Measurements from ENCODE around the gene FBXL7. TPM values are rescaled to one million over a fixed set of nuclear protein-coding genes. Genes with fewer than 3 reads are reported as not detected.

Gene FBXL7
- total and polyA plus RNA-seq, 2 donors (not counting 3 experiments of a cell fraction or from before 2014, with no cell fraction given): 23.5 to 32.2 TPM

DNA sequence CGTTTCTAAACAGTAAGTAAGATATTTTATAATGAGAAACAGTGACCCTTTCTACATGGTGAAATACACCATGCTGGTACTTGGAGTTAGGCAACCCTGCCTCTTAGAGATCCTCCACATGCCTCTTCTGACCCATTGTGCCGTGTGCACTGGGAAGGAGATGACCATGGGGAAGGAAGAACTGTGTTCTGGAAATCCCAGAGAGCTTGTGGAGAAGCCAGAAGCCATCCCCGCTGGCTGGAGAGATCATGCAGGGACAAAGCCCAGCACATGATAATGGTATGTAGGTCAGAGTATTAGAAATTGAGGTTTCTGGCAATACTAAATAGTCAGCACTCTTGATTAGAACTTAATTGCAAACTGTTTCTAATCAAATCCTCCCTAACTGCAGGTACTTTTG, 307.3 kb downstream of the FBXL7 start:
- Histone ChIP-seq H3K4me2 (ENCODE audit: insufficient read depth, low read length) (no peak overlapping the region), H3K9ac (replicated peaks; ENCODE audit: extremely low read depth, insufficient read depth, low read length) (no peak overlapping the region), H3K27ac (ENCODE audit: insufficient read depth, low read depth, low read length) (no peak overlapping the region), H3K9me1 (replicated peaks; ENCODE audit: control insufficient read depth, extremely low read depth, insufficient read depth, low read length) (no peaks in the 10 kb centered on the region), H3K9me3 (replicated peaks; ENCODE audit: control insufficient read depth, insufficient read depth, low read length) (no peaks in the 10 kb centered on the region), H3K27me3 (ENCODE audit: control insufficient read depth in 2 of 2, insufficient read depth in 2 of 2, low read length in 2 of 2) (no peaks in the 10 kb centered on the region), H3K4me1 (ENCODE audit: control insufficient read depth, extremely low read depth, insufficient read depth, low read length) (peaks cover 15% of the 10 kb centered on the region), H3K79me2 (ENCODE audit: control insufficient read depth, insufficient read depth, low read length) (no peaks in the 10 kb centered on the region), H3K4me3 (replicated peaks in 1 of 3; ENCODE audit: insufficient read depth in 1 of 3, low read depth in 1 of 3, low read length in 3 of 3) (no peak overlapping the region), H3K36me3 (ENCODE audit: control insufficient read depth in 2 of 2, extremely low read depth in 1 of 2, insufficient read depth in 2 of 2, low read length in 2 of 2) (no peaks in the 10 kb centered on the region), H4K20me1 (replicated peaks; ENCODE audit: control insufficient read depth, extremely low read depth, insufficient read depth, low read length) (no peaks in the 10 kb centered on the region), H2AFZ (ENCODE audit: low read depth, low read length) (no peak overlapping the region)
- ChIA-PET POLR2A (no interaction called here), CTCF (interaction anchor here (1.2 to 4.2 kb wide), 16 partner anchors 10 to 701 kb away, joined by 3 to 79 read pairs (median 6); partner anchors contain the start of gene FBXL7)
- intact Hi-C loops (cut with micrococcal nuclease): loop anchor here (5.0 kb wide), 1 partner anchor 305 kb away; the partner anchor contains the start of gene FBXL7
- no TSS peak for BruUV-seq (replicated peaks)
- FAIRE-seq (no peak), DNase-seq (ENCODE audit: low read depth, low spot score) (no peak)
- no peak for TF ChIP-seq MYC (IDR thresholded peaks at IDR 0.05; ENCODE audit: low read depth, low read length)
- TF ChIP-seq FOS (IDR thresholded peaks at IDR 0.05; ENCODE audit: borderline replicate concordance, insufficient read depth, low read length): no peak
- TF ChIP-seq EZH2 (IDR thresholded peaks at IDR 0.05; ENCODE audit: borderline replicate concordance, low read depth, low read length, severe bottlenecking): no peak
- TF ChIP-seq GATA2 (IDR thresholded peaks at IDR 0.05; ENCODE audit: insufficient read depth, insufficient read length, low read depth, low read length): no peak
- no peak for TF ChIP-seq MAX (IDR thresholded peaks at IDR 0.05; ENCODE audit: insufficient read depth, insufficient read length)
- no peak for TF ChIP-seq CTCF (IDR thresholded peaks at IDR 0.05; ENCODE audit: extremely low read depth in 1 of 2, insufficient read depth in 1 of 2, low read depth in 1 of 2, low read length in 2 of 2)
- TF ChIP-seq JUN (IDR thresholded peaks at IDR 0.05; ENCODE audit: borderline replicate concordance, insufficient read depth, insufficient read length, low read depth): no peak
- TF ChIP-seq POLR2A (IDR thresholded peaks at IDR 0.05; ENCODE audit: low read depth, low read length): no peak
- TF ChIP-seq POLR2AphosphoS5 (IDR thresholded peaks at IDR 0.05; ENCODE audit: insufficient read depth, low read depth, low read length): no peak
- dilution Hi-C loops (cut with MboI; ENCODE audit: extremely low pct_ligation_motif_present, low sequenced_read_pairs): no loop called here

Measured in endothelial cell of umbilical vein (primary cell).